NCI-H345 (cell line): ENCODE data around the gene GUK1.

ENCODE experiments used
- DNase-seq: peaks from one replicate; lab custom pipeline; 2025; lab: John Stamatoyannopoulos, UW

Gene GUK1

GRCh38 chr1:228150120-228150460 is 10.0 kb downstream of the GUK1 start:
- DNase-seq = no peak

DNA sequence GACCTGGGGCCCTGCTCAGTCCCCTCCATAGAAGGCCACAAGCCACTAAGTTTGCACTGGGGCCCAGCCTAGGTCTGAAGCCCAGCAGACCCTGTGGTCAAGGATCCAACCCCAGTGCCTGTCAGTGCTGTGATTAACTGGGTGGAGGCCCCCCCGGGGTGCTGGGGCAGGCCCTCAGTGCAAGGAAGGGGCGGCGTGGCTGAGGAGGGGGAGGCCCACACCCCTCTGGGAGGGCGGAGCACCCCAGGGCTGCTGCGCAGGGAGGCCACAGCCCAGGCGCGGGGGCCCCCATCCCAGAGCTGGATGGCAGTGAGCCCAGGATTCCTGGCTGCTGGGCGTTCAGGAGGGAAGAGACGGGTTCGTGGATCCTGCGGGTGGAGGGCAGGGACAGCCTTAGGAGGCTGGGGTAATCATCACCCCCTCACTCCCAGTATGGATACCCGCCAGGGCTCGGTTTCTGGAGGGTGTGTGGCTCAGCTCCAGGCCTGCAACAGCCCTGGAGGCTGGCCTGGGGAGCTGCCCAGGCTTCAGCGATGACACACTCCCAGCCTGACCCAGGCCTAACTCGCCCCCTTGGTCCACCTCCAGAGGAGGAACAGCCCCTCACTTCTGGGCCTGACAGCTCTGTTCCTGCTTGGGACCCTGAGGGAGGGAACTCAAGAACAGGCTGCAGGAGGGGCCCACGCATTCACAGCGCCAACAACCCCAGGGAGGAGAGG is 10.5 kb downstream of the GUK1 start:
- DNase-seq = no peak

DNA sequence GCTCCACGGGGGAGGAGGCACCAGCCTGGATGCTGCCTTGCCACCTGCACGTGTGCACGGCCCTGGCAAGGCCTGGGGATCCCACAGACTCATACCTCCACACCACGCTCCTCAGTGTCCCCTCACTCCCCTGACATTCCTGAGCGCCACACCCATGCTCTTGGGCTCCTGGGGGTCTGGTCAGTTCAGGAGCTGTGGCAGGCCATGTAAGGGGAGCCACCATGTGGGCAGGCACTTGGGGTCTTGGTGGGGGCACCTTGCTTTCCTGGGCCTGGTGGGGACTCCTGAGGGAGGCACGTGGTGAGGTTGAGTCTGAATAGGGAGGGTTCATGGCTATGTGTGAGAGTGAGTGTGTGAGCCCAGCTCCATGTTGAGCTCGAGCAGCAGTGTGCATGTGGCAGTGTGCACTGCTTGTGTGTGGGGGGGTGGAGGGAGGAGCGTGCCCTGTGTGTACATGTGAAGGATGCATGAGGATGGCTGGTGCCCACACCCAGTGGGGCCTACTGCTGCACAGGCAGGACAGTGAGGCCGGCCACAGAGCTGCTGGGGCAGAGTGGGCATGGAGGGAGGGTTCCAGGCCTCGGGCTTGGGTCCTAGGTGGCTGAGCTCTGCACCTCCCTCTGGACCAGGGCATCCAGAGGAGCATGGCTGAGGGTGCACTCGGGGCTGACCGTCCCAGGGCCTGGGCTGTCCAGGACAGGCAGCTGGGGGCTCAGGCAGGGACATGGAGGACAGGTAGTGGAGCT is 11.3 kb downstream of the GUK1 start:
- no peak for DNase-seq

DNA sequence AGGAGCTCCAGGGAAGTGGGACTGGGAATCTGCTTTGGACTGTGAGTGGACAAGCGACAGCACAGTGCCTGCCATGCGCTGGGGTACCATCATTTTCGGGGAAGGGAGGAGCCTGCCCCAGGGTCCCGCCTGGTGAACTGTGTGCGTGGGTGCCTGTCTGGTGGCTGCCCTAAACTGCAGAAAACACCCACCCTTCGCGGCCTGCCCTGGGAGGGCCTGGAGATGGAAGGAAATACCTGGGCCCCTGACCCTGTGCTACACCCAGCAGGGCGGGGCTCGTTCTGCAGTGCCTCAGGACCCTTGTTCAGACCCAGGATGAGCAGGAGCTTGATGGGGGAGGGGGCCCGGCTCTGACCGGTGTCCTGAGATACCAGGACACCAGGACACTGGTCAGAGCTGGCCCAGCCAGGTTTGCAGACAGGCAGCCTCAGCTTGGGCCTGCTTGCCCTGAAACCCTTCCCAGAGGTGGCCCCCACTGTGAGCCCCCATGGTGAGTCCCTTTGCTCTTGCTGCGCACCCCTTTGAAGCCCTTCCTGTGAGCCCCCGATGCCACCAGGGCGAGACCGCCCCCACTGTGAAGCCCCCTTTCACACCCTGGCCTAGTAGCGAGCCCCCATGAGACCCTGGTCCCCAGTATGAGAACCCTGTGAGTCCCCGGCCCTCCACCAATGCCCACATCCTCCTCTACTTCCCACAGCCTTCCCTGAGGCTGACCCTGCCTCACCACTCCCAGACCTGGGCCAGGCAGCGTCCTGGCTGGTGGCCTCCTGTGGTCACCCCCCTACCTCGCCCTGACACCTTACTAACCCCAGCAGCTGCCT is 12.2 kb downstream of the GUK1 start:
- DNase-seq = no peak

DNA sequence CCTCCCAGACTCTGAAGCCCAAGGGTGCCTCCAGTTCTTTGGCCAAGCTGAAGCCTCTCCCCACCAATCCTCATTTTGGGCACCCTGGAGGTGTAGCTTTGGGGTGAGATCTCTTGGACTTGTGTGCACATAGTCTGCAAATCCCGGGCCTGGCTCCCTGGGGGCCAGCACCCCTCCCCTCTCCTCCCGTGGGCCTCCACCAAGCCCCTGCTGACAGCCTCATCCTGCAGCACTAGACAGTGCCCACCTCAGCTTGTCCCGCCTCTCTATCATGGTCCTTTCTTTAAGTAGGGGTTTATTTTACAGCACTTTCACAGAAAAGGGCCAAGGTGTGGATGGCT is 12.8 kb downstream of the GUK1 start:
- no peak for DNase-seq

DNA sequence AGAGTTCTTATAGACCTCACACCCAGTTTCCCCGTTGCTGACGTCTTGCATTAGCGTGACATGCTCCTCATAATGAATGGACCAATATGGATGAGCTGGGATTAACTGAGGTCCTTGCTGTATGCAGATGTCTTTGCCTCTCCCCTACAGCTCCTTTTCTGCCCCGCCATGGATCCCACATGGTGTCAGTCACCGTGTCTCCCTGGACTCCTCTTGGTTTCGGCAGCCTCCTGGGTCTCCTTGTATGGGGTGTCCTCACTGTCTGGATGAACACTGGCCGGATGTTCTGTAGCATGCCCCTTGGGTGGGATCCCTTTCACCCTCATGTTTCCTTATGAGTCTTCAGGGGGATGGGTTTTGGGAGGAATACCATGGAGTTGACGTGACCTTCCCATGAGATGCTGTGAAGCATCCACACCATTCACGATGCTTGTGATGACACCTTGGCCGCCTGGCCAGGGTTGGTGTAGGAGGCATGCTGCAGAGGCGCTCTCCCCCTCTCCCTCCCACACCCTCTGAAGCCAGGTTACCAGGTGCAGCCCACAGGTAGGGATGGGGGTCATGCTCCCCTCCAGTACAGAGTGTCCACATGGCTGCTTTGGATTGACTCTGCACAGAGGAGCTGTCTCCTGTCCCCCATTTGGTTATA is 14.1 kb downstream of the GUK1 start:
- DNase-seq = no peak

DNA sequence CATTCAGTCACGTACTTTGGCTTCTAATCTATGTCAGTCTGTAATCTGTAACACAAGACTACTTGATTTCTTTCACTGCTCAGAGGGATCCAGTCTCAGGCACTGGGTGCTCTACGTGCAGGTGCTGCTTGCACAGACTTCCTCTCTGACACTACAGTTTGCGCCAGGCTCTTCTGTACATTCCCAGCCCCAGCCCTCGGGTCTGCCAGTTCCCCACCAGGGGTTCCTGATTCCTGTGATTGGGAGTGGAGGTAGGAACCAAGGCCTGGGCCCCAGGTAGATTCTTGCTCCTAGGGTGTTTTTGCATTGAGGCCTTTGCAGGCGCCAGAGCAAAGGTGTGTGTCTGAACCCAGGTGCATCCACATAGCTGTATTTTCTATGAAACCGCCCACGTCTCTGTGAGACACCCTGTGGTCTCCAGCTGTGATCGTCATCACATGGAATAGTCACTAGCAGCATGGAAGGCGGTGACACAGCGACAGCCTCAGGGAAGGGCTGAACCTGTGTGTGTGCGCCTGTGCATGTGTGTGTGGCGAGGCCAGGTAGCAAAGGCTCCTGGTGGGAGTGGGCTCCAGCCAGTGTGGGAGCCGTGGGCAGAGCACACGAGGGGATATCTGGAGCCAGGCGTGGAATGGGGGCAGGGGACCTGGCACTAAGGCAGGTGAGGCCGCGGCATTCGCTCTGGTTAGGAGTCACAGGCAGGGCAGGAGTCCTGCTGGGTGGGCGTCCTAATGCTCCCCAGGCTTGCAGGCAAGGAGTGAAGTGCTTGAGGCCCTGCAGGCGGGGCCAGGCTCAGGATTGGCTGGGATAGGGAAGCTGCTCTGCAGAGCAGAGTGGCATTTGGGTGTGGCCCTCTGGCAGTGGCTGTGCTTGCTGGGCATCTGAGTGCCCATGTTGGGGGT is 14.8 kb downstream of the GUK1 start:
- DNase-seq = peak; percentile 72

DNA sequence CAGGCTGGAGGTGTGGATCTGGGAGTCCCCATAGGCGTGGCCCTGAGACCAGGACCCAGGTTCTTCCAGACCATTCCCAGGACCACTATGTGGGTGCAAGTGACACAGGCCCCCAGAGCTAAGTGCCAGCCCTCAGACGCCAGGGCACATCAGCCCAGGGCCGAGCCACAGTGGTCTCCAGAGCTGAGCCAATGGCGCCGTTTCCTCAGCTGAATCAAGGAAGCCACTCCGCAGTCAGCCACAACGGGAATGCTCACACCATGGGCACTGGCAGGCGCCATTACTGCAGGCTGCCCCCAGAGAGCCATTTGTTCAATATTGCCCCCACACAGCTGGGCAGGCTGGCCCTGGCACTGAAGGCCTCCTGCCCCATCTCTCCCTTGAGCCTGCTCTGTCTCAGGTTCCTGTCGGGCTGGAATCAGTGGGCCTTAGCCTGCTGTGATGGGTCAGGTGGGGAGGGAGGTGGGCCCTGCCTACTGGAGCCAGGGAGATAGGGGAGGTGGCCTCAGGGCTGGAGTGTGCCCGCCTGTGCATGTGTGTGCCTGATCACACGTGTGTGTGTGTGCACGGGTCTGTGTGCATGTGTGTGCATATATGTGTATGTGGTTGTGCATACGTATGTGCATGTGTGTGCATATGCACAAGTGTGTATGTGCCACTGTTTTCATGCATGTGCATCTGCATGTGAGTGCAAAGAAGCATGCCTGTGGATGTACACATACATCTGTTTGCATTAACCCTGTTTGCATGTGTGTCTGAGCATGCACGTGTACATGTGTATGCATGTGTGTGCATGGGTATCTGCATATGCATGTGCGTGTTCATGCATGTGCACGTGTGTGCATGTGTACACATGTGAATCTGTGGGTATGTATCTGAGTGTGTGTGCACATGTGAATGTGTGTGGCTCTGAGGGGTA is 15.8 kb downstream of the GUK1 start:
- DNase-seq = no peak

GRCh38 chr1:228156515-228156881 is 16.4 kb downstream of the GUK1 start:
- DNase-seq = no peak

GRCh38 chr1:228156941-228157728 is 17.1 kb downstream of the GUK1 start:
- no peak for DNase-seq

- no peak for DNase-seq
These were observed 17.6 kb downstream of the GUK1 start for GRCh38 chr1:228157729-228158126.

DNA sequence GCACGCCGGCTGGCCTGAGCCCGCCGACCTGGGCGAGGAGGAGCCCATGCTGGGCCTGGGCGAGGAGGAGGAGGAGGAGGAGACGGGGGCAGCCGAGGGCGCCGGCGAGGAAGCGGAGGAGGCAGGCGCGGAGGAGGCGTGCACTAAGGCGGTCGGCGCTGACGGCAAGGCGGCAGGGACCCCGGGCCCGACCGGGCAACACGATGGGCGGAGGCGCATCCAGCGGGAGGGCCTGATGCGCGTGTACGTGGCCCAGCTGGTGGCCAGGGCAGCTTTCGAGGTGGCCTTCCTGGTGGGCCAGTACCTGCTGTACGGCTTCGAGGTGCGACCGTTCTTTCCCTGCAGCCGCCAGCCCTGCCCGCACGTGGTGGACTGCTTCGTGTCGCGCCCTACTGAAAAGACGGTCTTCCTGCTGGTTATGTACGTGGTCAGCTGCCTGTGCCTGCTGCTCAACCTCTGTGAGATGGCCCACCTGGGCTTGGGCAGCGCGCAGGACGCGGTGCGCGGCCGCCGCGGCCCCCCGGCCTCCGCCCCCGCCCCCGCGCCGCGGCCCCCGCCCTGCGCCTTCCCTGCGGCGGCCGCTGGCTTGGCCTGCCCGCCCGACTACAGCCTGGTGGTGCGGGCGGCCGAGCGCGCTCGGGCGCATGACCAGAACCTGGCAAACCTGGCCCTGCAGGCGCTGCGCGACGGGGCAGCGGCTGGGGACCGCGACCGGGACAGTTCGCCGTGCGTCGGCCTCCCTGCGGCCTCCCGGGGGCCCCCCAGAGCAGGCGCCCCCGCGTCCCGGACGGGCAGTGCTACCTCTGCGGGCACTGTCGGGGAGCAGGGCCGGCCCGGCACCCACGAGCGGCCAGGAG is 18.3 kb downstream of the GUK1 start:
- DNase-seq = no peak

DNA sequence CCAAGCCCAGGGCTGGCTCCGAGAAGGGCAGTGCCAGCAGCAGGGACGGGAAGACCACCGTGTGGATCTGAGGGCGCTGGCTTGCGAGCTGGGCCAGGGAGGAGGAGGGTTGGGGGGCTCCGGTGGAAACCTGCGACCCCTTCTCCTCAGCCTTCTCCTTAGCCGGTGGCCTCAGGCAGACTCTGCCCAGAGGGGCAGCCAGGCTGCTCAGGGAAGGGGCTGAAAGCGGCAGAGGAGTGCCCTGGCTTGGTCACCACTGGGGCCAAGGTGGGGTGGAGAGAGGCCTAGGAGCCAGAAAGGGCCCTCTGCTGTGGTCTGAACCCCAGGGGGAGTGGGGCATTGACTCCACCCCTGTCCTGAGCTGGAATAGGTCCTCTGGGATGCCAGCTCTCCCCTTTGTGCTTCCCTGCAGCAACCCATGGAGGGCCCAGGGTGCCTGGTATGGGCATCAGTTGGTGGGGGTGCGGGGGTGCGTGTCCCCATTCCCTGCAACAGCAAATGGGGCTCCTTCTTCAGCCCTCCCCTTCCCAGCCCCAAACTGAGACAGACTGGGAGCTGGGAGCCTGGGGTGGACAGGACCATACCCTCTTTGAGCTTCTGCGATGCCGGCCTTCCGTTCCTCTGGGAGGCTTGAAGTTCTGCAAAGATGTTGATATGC is 19.1 kb downstream of the GUK1 start:
- DNase-seq = no peak

- DNase-seq = no peak
These were observed 20.2 kb downstream of the GUK1 start for GRCh38 chr1:228160201-228160761.

DNA sequence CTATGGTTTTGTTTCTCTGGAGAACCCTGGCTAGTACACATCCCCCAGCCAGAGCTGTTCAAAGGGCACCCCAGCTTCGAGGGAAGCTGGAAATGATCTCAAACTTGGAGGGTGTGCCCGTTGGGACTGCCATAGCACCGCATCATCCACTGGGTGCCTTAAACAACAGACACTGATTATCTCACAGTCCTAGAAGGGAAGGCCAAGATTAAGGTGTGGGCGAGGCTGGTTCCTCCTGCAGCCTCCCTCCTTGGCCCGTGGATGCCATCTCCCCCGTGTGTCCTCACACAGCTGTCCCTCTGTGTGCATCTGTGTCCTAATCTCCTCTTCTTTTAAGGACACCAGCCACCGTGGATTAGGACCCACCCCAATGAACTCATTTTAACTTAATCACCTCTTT is 21.3 kb downstream of the GUK1 start:
- DNase-seq = no peak

DNA sequence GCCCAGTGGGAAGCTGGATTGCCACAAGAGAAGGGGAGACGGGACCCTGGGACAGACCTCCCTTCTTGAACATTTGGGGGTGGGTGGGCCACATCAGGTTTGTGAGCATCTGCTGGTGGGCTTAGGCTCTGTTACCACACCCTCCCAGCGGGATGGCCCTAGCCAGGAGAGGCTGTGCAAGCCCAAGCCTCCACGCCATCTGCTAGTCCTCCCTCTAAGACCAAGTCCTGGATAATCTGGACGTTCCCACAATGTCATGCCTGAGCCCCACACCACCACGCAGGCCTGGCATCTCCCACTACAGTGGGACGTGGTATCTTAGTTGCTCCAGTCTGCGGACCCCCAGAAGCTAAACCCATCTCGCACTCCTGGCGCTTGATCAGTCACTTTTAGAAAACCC is 21.8 kb downstream of the GUK1 start:
- no peak for DNase-seq

GRCh38 chr1:228162286-228163006 is 22.4 kb downstream of the GUK1 start:
- DNase-seq = no peak
